ENCODE measurements around the gene TMEM145. TPM values are rescaled to one million over a fixed set of nuclear protein-coding genes. Genes with fewer than 3 reads are reported as not detected.

TMEM145 gene
- total and polyA plus RNA-seq, 10 of the 15 experiments (the other 5 are each of a cell fraction or from before 2014, with no cell fraction given): 0.04 to 0.97 (median 0.16) TPM; not detected in 4

- TF ChIP-seq BACH1 (IDR thresholded peaks at IDR 0.05; ENCODE audit: borderline replicate concordance): peak; percentile 97
- peak; percentile 54; the same call in 1 of the 2 replicates for TF ChIP-seq CREB1 (IDR thresholded peaks at IDR 0.05; ENCODE audit: low read depth)
- peak; percentile 23; the same call in 1 of the 2 replicates for TF ChIP-seq ZNF217 (IDR thresholded peaks at IDR 0.05)
- no peak for TF ChIP-seq HSF1 (IDR thresholded peaks at IDR 0.05; ENCODE audit: low read depth, low read length)
- TF ChIP-seq REST (IDR thresholded peaks at IDR 0.05; ENCODE audit: low read depth, low read length): no peak
- peak; percentile 99 for TF ChIP-seq NBN (IDR thresholded peaks at IDR 0.05)
- peak; percentile 34 for TF ChIP-seq MEF2B (IDR thresholded peaks at IDR 0.05; ENCODE audit: partially characterized antibody, poor library complexity, severe bottlenecking)
- TF ChIP-seq ZNF207 (IDR thresholded peaks at IDR 0.05; ENCODE audit: borderline replicate concordance): peak; percentile 79; the same call in 1 of the 2 replicates
- no peak; the same call in 1 of the 2 replicates for TF ChIP-seq RB1 (IDR thresholded peaks at IDR 0.05; ENCODE audit: borderline replicate concordance)
- no peak for TF ChIP-seq ZZZ3 (IDR thresholded peaks at IDR 0.05; ENCODE audit: control insufficient read depth, insufficient read length, low read depth)
- TF ChIP-seq SMARCA5 (IDR thresholded peaks at IDR 0.05): peak; percentile 75
- TF ChIP-seq IKZF2 (IDR thresholded peaks at IDR 0.05): peak; percentile 52 to 72; a peak in 2 of 4 replicates
- no peak for TF ChIP-seq SREBF1 (IDR thresholded peaks at IDR 0.05; ENCODE audit: low read length)
- peak; percentile 100 for TF ChIP-seq HDGF (IDR thresholded peaks at IDR 0.05)
- no peak for TF ChIP-seq SUPT20H (IDR thresholded peaks at IDR 0.05; ENCODE audit: borderline replicate concordance, control insufficient read depth, low read depth, low read length)
- peak; percentile 52 for TF ChIP-seq NR2C1 (IDR thresholded peaks at IDR 0.05)
- peak; percentile 73 for TF ChIP-seq PBX3 (IDR thresholded peaks at IDR 0.05; ENCODE audit: insufficient replicate concordance, low read depth, low read length)
- peak; percentile 83; the same call in 1 of the 3 replicates for TF ChIP-seq POU2F2 (IDR thresholded peaks at IDR 0.05; ENCODE audit: borderline replicate concordance, low read depth, low read length)
- TF ChIP-seq NKRF (conservative IDR thresholded peaks at IDR 0.05): peak; percentile 83
- TF ChIP-seq ATF7 (IDR thresholded peaks at IDR 0.05; ENCODE audit: low read depth): peak; percentile 84
- TF ChIP-seq CREM (IDR thresholded peaks at IDR 0.05; ENCODE audit: low read depth): no peak
- TF ChIP-seq SMAD1 (IDR thresholded peaks at IDR 0.05; ENCODE audit: low read depth, partially characterized antibody): peak; percentile 65
These were observed 29.7 kb upstream of the TMEM145 start (continued) for GRCh38 chr19:42283188-42284065.

Measured in GM12878 (cell line).